Activated CD8-positive, alpha-beta memory T cell treated with anti-CD3 and anti-CD28 coated beads, Interleukin-2, amount 50 U/mL, for 4 hours (primary cell): ENCODE results near the gene AFF2.
"Not testable (repeated sequence)": the region's sequence is repeated elsewhere in the genome, so short reads cannot be mapped to it uniquely, and the experiment has no call there.

Experiments used
- DNase-seq: peaks from one replicate; pipeline ENCODE4 v3.0.0-alpha.2; 2020

AFF2 gene

DNA sequence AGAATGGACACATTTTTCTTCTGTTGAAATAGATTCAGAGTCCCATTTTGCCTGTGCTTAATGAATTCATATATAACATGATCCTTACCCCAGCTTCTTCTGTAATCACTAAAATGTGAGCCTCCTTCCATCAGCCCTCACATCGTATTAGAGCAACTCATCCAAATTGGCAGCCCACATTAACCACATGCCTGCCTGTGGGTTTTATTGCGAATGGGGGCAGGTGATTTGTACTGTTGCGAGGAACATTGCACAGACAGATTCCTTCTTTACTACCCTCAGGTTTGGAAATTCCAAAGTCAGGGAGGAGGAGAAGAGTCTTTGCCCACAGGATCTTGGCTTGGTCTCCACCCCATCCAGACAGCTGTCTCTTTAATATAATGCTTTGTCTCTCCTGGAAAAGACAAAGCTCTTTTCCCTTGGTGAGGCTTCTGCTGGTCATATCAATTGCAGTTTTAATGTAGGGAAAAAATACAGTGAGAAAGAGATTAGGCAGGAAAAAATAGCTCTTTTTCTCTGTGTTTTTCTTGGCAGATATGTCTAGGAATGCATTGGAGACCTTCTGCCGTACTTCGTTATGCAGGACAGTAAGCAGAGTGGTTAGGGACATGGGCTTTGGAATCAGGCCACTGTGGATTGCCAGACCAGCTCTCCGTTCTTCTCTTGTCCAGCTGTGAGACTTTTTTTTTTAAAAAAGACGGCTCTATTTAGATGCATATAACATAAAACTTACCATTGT, 371.2 kb downstream of the AFF2 start:
- no peak for DNase-seq

DNA sequence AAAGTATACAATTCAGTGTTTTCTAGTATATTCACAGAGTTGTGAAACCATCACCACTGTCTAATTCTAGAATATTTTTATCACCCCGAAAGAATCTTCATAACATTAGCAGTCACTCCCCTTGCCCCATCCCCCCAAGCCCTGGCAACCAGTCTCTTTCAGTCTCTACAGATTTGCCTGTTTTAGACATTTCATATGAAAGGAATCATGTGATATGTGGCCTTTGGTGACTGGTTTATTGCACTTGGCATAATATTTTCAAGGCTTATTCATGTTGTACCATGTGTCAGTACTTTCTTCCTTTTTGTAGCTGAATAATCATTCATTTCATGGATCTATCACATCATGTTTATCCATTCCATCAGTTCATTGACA, 371.7 kb downstream of the AFF2 start:
- no peak for DNase-seq

DNA sequence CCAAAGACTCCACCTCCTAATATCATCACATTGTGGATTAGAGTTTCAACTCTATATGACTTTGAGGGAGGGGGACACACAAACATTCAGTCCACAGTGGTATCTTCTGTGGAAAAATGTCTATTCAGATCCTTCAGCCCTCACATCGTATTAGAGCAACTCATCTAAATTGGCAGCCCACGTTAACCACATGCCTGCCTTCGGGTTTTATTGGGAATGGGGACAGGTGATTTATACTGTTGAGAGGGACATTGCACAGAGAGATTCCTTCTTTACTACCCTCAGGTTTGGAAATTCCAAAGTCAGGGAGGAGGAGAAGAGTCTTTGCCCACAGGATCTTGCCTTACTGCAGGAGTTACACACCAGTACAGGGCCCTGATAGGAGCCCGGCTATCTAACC, 372.5 kb downstream of the AFF2 start:
- no peak for DNase-seq

DNA sequence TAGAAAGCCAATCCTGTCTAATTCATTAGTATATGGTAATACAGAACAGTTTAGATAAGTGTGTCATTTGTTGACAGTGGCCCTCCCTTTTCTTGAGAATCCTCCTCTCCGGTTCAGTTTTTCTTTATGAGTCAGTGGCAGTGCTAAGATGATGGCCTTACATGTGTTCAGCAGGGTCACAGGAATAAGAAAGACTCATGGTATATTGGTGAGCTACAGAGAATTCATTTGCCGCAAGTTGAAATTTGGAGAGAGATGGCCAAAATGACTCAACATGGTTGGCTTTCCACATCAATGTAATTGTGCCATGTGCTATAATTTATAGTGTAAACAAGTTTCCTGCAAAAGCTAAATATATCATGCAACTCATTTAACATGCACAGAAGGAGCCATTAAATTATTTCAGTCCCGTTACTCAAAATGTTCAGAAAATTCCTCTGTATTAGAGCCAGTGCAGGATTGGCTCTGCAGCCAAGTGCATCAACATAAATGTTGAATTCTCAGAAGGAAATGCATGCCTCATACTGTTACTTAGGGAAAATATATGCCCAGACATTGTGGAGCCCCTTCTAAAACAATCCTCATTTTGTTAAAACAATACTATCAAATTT, 374.3 kb downstream of the AFF2 start:
- no peak for DNase-seq

DNA sequence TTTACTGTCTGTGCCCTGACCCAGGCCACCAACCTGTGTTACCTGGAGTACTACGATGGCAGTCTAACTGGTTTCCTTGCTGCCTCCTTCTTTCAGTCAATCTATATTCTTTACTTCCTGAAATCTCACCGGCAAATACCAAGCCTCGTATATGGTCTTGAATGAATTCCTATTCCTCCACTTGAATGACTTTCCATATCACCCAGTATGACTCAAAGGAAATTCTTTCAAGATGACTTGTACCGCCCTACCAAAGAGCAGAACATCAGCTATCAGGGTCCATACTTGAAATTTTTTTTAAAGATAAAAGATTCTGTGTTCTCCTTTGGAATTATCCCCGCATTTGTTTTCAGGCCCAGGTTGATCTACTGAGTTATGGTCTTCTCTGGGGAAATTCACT, 378.0 kb downstream of the AFF2 start:
- DNase-seq = no peak

DNA sequence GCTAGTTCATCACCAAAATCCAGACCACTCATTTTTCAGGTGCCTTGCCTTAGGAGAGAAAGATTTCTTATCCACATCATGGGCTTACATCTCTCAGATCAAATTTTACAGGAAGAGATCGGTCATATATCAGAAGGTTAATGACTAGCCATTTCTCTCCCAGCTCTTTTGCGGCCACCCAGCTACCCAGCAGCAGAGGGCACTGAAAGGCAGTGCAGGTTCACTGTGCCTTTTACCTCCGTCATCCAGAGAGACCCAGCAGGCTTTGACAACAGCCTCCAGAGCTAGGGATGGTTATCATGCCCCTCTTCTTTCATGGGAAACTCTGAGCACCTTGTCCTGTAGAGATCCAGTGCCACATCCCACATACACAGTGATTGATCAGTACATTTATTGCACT, 384.8 kb downstream of the AFF2 start:
- DNase-seq = no peak

DNA sequence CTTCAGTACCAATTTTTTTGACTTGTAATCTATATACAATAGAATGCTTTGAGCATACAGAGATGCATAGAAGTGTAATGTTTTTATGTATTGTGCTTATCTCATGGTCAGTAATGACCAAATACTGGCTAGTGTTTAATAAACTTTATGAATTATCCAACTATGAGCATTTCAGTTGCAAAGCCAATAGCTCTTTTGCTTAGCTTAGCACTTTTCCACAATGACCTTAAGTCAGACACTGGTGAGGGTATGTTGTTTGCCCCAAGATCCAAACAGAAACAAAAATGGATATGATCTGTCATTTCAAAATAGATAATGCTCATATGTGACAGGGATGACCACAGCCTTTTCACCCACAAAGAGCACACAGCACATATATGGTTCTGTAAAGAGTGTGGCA, 393.0 kb downstream of the AFF2 start:
- no peak for DNase-seq

DNA sequence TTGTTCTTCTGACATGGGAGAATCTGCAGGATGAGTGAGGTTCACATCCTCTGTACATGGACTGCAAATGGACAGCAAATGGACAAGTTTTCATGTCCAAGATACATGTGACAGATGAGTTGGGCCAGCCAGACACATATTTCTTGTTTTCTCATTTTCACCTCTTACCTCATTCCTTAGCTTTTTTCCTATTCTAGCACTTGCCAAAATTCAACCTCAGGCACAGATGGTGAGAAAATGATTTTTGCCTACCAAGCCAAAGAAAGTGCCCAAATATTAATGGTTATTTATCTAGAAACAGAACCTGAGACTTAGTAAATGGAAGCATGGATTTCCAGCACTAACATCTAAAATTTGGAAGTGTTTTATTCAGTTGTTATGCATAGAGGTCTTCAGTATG, 402.2 kb downstream of the AFF2 start:
- no peak for DNase-seq

DNA sequence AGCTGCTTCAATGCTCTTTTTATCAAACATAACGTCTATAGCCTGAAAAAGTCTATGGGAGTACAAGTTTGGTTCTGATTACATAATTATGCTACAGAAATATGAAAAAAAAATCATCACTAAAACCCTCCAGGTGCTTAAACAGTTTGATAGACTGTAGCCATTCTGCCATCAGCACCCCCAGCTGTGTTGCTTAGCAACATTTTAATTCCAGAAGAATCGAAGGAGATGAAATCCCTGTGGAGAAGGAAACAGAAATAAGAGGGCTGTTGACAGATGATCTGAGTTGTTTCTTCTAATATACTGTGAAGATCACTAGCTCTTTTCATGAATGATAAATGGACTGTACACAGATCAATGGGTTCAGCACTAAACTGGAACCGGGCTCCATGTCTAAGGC, 402.8 kb downstream of the AFF2 start:
- no peak for DNase-seq

DNA sequence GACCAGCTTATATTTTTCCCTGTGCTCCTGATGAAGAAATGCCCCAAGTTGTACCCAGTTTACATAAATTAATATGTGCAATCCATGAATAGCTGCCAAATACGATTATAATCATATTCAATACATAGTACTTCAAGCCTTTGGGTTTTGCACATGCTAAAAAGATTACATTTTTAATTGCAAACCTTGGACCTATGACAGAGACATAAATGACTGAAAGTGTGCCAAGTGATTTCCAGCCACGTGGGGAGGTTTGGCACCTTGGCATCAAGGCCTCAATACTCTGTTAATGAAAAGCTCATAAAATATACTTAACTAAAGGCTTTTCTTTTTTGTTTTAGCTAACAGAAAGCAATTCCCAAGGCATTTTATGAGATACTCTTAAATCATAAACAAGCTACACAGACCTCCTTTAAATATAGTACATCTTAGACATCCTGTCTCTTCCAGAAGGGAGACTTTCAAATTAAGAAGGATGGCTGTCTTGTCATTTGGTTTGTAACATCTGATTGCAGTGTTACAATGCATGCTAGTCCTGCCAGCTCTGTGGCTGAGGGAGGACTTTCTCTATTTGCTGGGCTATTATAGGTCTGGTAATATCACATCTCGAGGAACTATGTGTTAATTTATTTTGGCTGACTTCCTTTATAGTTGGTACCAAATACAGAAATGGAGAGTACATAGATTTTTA, 404.1 kb downstream of the AFF2 start:
- DNase-seq = no peak

DNA sequence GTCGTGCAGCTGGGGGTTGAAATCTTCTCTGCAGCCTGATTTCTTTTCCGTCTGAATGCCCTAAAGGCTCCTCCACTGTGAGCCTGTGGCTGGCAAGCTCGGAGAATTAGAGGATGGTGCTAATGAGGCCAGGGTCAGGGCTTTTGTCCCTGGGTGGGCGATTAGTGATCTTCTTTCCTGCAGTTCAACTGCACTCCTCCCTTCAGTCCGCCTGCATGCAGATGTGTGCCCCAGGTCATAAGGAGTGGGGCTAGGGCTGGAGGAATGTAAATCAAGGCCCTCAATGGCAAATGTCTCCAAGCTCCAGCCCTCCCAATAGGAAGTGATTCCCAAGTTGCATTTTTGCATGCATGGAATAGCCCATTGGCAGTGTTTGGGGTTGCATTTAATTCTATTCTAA, 405.0 kb downstream of the AFF2 start:
- no peak for DNase-seq

DNA sequence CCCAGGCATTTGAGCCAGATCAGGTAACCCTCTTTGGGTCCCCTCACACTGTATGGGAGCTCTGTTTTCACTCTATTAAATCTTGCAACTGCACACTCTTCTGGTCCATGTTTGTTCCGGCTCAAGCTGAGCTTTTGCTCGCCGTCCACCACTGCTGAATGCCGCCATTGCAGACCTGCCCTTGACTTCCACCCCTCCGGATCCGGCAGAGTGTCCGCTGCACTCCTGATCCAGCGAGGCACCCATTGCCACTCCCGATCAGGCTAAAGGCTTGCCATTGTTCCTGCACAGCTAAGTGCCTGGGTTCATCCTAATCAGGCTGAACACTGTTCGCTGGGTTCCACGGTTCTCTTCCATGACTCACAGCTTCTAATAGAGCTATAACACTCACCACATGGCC, 406.2 kb downstream of the AFF2 start:
- DNase-seq = not testable (repeated sequence)

DNA sequence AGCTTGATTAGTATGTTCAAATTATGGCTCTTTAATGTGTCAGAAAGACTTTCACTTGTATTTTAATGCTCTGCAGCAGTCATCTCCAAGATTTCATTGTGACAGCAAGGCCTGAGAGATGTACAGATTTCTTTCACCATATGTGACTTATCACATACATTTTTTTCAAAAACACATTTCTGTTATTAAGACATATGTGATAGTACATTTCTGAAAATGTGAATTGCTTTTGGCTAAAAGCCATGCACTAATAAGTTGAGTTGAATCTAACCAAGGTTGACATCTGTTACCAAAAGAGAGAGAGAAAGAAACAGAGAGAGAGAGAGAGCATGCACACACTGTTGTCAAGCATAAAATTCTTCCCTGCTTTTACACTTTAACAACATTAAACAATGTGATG, 409.3 kb downstream of the AFF2 start:
- no peak for DNase-seq

DNA sequence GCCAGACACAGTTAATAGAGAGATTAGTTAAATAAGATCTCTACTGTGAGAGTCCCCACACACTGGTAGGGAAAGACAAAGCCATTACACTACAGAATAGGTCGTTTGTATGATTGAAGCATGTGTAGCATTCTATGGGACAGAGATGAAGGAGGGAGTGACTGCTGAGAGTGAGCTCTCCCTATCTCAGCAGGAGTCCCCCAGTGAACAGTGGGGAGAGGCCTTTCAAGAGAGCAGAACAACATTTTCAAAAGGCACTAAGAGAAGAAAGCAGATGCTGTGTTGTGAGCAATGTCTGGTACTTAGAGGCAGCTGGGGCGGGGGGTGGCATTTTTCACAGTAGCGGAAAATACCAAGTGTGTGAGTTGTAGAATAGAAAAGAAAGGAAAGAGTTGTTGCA, 413.6 kb downstream of the AFF2 start:
- no peak for DNase-seq

DNA sequence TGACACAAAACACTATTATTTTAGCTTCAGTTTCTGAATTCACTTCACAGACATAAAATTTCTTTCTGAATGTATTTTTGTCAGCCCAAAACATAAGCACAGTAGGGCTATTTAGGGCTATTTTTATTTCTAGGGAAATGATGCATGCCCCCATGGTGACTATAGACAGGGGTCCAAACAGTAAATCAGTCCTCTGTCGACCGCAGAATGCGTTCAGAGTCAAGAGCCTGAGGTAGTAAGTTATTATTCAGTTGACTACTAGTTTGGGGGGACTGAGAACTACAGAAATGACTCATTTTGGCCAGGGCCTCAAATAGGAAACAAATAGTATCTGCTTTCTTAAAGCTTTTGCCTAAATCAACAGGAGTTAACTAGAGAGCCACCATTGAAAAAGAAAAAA, 414.4 kb downstream of the AFF2 start:
- DNase-seq = no peak

DNA sequence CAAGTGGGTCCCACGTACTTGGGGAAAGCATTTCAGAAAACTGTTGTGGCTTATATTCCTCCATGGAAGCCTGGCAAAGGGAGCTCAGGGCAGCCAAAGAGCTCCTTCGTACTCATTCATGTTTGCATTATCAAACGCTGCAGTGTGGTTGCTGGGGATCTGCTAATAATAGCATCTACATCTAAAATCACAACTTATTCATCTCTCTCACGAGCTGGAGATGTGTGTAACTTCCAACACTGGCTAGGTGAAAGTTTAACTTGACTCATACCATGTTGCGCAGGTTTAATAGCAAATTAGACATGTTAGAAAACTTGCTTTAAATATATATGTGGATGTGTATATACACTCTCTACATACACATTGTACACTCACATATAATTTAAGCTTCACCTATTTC, 415.1 kb downstream of the AFF2 start:
- DNase-seq = no peak

DNA sequence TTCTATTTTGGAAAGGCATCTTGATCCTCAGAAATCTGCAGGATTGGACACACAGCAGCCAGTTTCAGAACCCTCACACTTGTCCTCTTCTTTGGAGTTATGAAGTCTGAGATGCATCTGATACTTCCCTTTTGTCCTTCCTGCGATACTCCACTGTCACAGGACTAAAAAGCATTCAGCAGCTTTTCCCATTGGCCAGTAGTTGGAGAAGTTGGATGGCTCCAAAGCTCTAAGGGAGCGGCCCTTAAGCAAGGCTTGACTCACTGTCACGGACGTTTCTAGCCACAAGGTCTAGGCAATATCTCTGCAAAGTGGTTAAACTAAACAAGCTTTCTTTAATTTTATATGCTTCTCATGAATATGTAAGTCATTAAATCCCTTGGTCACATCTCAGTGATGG, 417.0 kb downstream of the AFF2 start:
- no peak for DNase-seq

DNA sequence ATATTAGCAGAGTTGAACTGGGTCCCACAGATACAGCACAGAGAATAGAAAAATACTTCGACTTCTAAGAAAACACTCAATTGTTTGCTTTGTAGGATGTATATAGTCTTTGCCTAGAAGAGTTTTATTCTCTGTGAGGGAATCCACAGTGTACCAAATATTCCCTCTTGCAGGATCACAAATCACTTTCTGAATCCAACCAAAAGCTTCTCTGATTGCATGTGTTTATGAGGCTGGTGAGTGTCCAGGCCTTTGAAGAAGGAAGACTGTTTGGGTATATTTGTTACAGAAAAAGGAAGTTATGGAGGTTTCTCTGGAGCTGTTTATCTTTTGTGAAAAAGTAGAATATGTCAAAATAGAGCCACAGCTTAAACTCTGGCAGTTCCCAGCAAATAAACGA, 423.2 kb downstream of the AFF2 start:
- no peak for DNase-seq

DNA sequence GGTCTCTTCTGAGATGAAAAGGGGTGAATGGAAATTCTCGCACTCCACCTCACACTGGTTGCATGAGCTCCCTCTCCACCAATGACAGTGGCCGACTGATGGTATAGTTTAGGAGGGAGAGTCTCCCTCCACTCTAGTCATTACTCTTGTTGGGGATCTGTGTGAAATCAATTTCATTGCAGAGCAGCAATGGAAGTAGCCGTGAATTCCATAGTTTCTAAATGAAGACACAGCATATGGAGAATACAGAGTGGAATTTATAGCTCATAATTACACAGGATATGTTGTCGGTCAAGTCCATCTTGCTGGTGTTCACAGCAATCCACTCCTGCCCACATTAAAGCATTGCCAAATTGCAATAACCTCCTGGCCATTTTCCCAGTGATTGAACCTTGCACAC, 426.0 kb downstream of the AFF2 start:
- DNase-seq = no peak

DNA sequence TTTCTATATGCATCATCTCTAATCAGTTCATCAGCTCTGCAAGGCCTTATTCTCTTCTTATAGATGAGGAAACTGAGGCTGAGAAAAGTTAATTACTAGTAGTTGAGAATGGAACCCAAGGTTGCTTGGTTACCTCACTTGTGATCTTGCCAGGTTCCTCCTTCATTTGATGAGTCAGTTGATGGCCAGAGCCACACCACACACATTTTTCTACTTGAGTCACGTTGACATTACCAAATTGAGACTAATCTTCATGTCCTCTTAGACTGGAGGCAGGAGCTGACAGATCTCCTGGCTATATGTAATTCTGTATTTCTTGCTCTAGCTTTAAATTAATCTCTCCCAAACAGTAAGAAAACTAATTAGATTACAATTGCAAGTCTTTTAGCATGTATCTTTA, 428.4 kb downstream of the AFF2 start:
- no peak for DNase-seq

DNA sequence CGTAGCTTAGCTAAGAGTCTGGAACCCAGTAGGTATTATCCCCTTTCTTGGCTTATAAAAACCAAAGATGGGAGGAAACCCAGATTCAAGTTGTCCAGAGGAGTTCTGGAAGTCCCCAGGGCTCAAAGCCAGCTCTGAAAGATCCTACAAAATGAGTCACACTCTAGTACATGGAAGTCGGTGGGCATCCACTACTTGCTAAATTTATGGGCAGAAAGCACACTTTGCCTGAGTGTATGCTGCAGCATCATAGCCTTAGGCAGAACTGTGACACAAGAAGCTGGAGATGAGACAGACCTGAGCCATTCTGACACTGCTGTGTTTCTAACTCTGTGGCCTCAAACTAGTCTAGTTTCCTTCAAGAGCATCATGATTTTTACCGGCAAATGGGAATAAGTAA, 429.3 kb downstream of the AFF2 start:
- no peak for DNase-seq

DNA sequence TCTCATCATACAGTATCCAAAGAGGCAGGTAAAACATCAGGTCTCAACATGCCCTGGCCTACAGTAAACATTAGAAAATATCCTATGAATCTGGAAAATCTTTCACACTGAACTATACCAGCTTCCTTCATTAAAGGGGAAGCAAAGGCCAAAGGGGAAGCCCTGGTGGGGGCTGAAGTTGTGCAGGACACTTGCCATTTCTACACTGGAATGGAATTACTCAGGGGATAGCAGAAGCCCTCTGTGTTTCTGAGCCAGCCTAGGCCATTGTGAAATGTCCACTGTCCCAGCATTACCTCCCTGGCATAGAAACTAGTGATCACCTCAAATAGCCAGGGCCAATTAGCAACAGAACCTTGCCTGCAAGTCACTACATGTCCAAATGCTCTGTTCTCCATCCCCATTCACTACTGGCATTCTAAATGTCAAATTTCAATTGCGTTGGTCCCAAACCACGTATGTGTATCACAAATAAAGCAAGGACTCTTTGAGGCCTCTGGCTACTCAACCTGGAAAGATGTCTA, 429.9 kb downstream of the AFF2 start:
- no peak for DNase-seq

DNA sequence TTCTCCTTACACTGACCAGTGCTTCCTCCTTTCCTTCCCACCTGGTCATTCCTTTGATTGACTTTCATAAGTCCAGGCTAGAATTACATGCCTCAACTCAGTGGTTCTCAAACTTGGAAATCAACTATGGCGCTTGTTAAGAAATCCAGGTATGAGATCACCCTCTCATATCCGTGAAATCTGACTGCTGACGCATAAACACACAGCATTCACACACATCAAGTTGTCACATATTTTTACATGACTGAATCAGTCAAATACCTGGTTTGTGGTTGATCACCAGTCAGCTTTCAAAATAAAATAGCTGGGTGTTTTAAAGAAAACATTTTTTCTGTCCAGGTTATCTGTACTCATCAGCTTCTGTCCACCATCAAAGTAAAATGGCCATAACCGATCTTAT, 433.5 kb downstream of the AFF2 start:
- no peak for DNase-seq

DNA sequence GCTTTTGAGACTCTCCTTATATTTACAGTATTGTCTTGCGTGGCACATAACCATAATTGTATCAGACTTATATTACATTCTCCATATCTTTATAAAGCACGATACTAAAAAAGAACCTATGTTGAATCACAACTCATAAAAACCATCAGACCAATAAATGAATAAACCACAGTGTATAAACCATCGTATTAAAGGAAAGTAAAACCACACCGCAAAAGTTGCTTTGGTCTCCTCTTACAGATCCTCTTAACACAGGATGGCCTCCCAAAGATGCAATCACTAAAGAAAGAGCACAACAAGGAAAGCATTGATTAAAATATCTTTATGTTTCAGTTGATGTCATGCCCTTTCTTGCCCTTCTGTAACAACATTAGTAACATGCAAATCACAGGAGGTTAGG, 437.9 kb downstream of the AFF2 start:
- DNase-seq = no peak
